RWPE1 (cell line): ENCODE results near the gene CASKIN1.
A peak's percentile ranks its signal among the peaks of the same experiment; 100 is the strongest.

Source experiments
- CTCF ChIA-PET: fragments of 350-600 bp; sonication (Branson Sonifier 250); formaldehyde crosslinking; extraction: SDS; loops from one replicate; lab custom pipeline; 2021; lab: Yijun Ruan, JAX
- POLR2A ChIA-PET: fragments of 400-600 bp; formaldehyde crosslinking; extraction: SDS; loops from one replicate; lab custom pipeline; 2020; ENCODE audit warnings: antibody characterized with exemption; ENCODE audit not compliant: low non-redundant PET; lab: Yijun Ruan, JAX
- DNase-seq: peaks from one replicate; pipeline ENCODE4 v3.0.0; 2012; ENCODE audit warnings: low spot score
- H3K27ac ChIP-seq: fragments of 450-650 bp; 2 replicates; pipeline ENCODE4 v1.5.1; 2017
- CTCF ChIP-seq: fragments of 450-650 bp; conservative IDR thresholded peaks from 2 replicates; pipeline ENCODE4 v1.5.1; 2017; ENCODE audit warnings: low read depth, mild to moderate bottlenecking

The CASKIN1 gene

GRCh38 chr16:2184962-2185361 is 11.4 kb downstream of the CASKIN1 start:
- DNase-seq, result no peak
- ChIA-PET POLR2A (no interaction called here), CTCF (interaction anchor here (0.7 to 1.5 kb wide), 2 partner anchors 10 to 155 kb away, joined by 3 read pairs; partner anchors contain the start of gene ABCA3)
- no peak for TF ChIP-seq CTCF
- H3K27ac ChIP-seq, result no peak overlapping the region

GRCh38 chr16:2184346-2184745 is 12.1 kb downstream of the CASKIN1 start:
- CTCF ChIA-PET, result no interaction called here
- POLR2A ChIA-PET, result no interaction called here
- no peak for DNase-seq
- no peak for TF ChIP-seq CTCF
- no peak overlapping the region for H3K27ac ChIP-seq

GRCh38 chr16:2183671-2184070 is 12.7 kb downstream of the CASKIN1 start:
- ChIA-PET CTCF (interaction anchor here (0.6 kb wide), 1 partner anchor 349 kb away, joined by 3 read pairs; no protein-coding TSS in a partner anchor), POLR2A (no interaction called here)
- no peak for DNase-seq
- TF ChIP-seq CTCF, result no peak
- no peak overlapping the region for H3K27ac ChIP-seq

GRCh38 chr16:2181952-2182351 is 14.5 kb downstream of the CASKIN1 start:
- DNase-seq, result no peak
- ChIA-PET CTCF (no interaction called here), POLR2A (interaction anchor here (0.5 kb wide), 1 partner anchor 26 kb away, joined by 4 read pairs; no protein-coding TSS in a partner anchor)
- H3K27ac ChIP-seq, result peak overlapping the region; percentile 48
- TF ChIP-seq CTCF, result no peak

GRCh38 chr16:2180962-2181923 is 15.2 kb downstream of the CASKIN1 start:
- CTCF ChIA-PET, result interaction anchor here (1.7 kb wide), 1 partner anchor 13 kb away, joined by 8 read pairs; no protein-coding TSS in a partner anchor

GRCh38 chr16:2180461-2180860 is 15.9 kb downstream of the CASKIN1 start:
- ChIA-PET CTCF (interaction anchor here (1.7 kb wide), 1 partner anchor 14 kb away, joined by 8 read pairs; no protein-coding TSS in a partner anchor), POLR2A (no interaction called here)
- H3K27ac ChIP-seq, result no peak overlapping the region
- DNase-seq, result no peak
- TF ChIP-seq CTCF, result no peak

More at GRCh38 chr16:2180962-2181923, 15.2 kb downstream of the CASKIN1 start:
- DNase-seq, result no peak
- POLR2A ChIA-PET, result no interaction called here
- no peak for TF ChIP-seq CTCF
- peak overlapping the region; percentile 48 for H3K27ac ChIP-seq
